Fibroblast of lung (primary cell): ENCODE measurements around the gene ANKRD31. TPM values are rescaled to one million over a fixed set of nuclear protein-coding genes. Genes with fewer than 3 reads are reported as not detected.
"Not testable (repeated sequence)": the region's sequence is repeated elsewhere in the genome, so short reads cannot be mapped to it uniquely, and the experiment has no call there.

ENCODE experiments used
- DNase-seq, 2 donors: peaks; one replicate each; pipeline versions ENCODE4 v3.0.0 to v3.0.0-alpha.2; 2010; ENCODE audit warnings: low read depth in 2 of 2
- H2AFZ ChIP-seq: 2 replicates; pipeline ENCODE4 v1.5.1; 2012; ENCODE audit warnings: low read length, control low read depth, inconsistent platforms
- H3K27ac ChIP-seq: 2 replicates; pipeline ENCODE4 v1.5.1; 2011; ENCODE audit warnings: low read length, control low read depth; ENCODE audit not compliant: insufficient read depth
- H3K27me3 ChIP-seq: 2 replicates; pipeline ENCODE4 v1.5.1; 2011; ENCODE audit warnings: mild to moderate bottlenecking, low read length; ENCODE audit not compliant: control insufficient read depth, insufficient read depth
- H3K36me3 ChIP-seq: 2 replicates; pipeline ENCODE4 v1.5.1; 2011; ENCODE audit warnings: low read length; ENCODE audit not compliant: control insufficient read depth, insufficient read depth
- H3K4me1 ChIP-seq: 2 replicates; pipeline ENCODE4 v1.5.1; 2011; ENCODE audit warnings: low read length; ENCODE audit not compliant: control insufficient read depth, insufficient read depth; ENCODE audit errors: extremely low read depth
- H3K4me2 ChIP-seq: 2 replicates; pipeline ENCODE4 v1.5.1; 2011; ENCODE audit warnings: low read length, control low read depth; ENCODE audit not compliant: insufficient read depth; ENCODE audit errors: extremely low read depth
- H3K4me3 ChIP-seq, 4 experiments: fragments of 200-600 bp in 1 of 4; sonication (generic) in 1 of 4; replicated peaks in 1 of 4; 2 replicates each; pipeline ENCODE4 v1.5.1; 2011 to 2016; ENCODE audit warnings: low read length in 4 of 4, low read depth in 3 of 4, mild to moderate bottlenecking in 3 of 4, control low read depth in 2 of 4, inconsistent platforms in 1 of 4, mixed read lengths in 1 of 4; ENCODE audit not compliant: insufficient read depth in 1 of 4; ENCODE audit errors: control extremely low read depth in 1 of 4
- H3K79me2 ChIP-seq: 2 replicates; pipeline ENCODE4 v1.5.1; 2012; ENCODE audit warnings: mild to moderate bottlenecking, low read length, inconsistent platforms; ENCODE audit not compliant: control insufficient read depth, insufficient read depth
- H3K9ac ChIP-seq: 2 replicates; pipeline ENCODE4 v1.5.1; 2011; ENCODE audit warnings: mild to moderate bottlenecking, low read length, control low read depth; ENCODE audit not compliant: insufficient read depth
- H3K9me3 ChIP-seq: 2 replicates; pipeline ENCODE4 v1.5.1; 2012; ENCODE audit warnings: low read depth, low read length; ENCODE audit not compliant: control insufficient read depth, insufficient read depth
- H4K20me1 ChIP-seq: 2 replicates; pipeline ENCODE4 v1.5.1; 2011; ENCODE audit warnings: low read length; ENCODE audit not compliant: control insufficient read depth, insufficient read depth; ENCODE audit errors: extremely low read depth
- CTCF ChIP-seq, 2 donors: IDR thresholded peaks in 1 of 2; conservative IDR thresholded peaks in 1 of 2; 1 replicate in 1 of 2; 2 replicates in 1 of 2; pipeline ENCODE4 v1.5.1; 2011 to 2012; ENCODE audit warnings: low read length in 2 of 2, control low read depth in 1 of 2, inconsistent platforms in 1 of 2, low read depth in 1 of 2, mild to moderate bottlenecking in 1 of 2
- EZH2 ChIP-seq: IDR thresholded peaks from 2 replicates; pipeline ENCODE4 v1.5.1; 2012; ENCODE audit warnings: low read length, control low read depth, mild to moderate bottlenecking; ENCODE audit errors: missing control alignments
- polyA plus RNA-seq, 2 donors: library from polyadenylated mRNA; depleted of rRNA in 1 of 2; stranded (reverse) in 1 of 2; unstranded in 1 of 2; fragments of >200 nt; gene quantifications; 2 replicates each; pipeline ENCODE4 v1.2.1, GENCODE V29; 2011 to 2012; ENCODE audit warnings: missing spikeins in 1 of 2
- total RNA-seq: library from RNA; depleted of rRNA; stranded (reverse); fragments of >200 nt; gene quantifications from 2 replicates; pipeline ENCODE4 v1.2.1, GENCODE V29; 2014

ANKRD31 gene
- total and polyA plus RNA-seq, 2 donors (not counting 1 experiment from before 2014, with no cell fraction given) = 0.05 to 0.33 TPM

- no peak overlapping the region for H3K4me2 ChIP-seq
- no peaks in the 10 kb centered on the region for H3K27me3 ChIP-seq
- no peak overlapping the region for H3K4me3 ChIP-seq
- H3K36me3 ChIP-seq = no peaks in the 10 kb centered on the region
- H3K27ac ChIP-seq = no peak overlapping the region
- H4K20me1 ChIP-seq = no peaks in the 10 kb centered on the region
- no peak for DNase-seq
- H2AFZ ChIP-seq = no peak overlapping the region
- H3K9me3 ChIP-seq = no peaks in the 10 kb centered on the region
- no peaks in the 10 kb centered on the region for H3K79me2 ChIP-seq
- TF ChIP-seq CTCF (conservative IDR thresholded peaks at IDR 0.05 in 1 of 2, IDR thresholded peaks at IDR 0.05 in 1 of 2; ENCODE audit: low read depth in 1 of 2, low read length in 2 of 2) (no peak), EZH2 (no peak)
- H3K9ac ChIP-seq = no peak overlapping the region
- H3K4me1 ChIP-seq = peaks cover 2% of the 10 kb centered on the region
Observed at GRCh38 chr5:75234251-75234650, 2.4 kb downstream of the ANKRD31 start.

- H3K4me1 ChIP-seq = no peaks in the 10 kb centered on the region
- no peaks in the 10 kb centered on the region for H3K36me3 ChIP-seq
- no peak overlapping the region for H3K4me3 ChIP-seq
- no peaks in the 10 kb centered on the region for H4K20me1 ChIP-seq
- H3K4me2 ChIP-seq = no peak overlapping the region
- H3K9me3 ChIP-seq = no peaks in the 10 kb centered on the region
- no peak for DNase-seq
- H3K27ac ChIP-seq = no peak overlapping the region
- H3K79me2 ChIP-seq = no peaks in the 10 kb centered on the region
- no peak overlapping the region for H3K9ac ChIP-seq
- H2AFZ ChIP-seq = no peak overlapping the region
- TF ChIP-seq EZH2 = no peak
- no peak for TF ChIP-seq CTCF (conservative IDR thresholded peaks at IDR 0.05 in 1 of 2, IDR thresholded peaks at IDR 0.05 in 1 of 2; ENCODE audit: low read depth in 1 of 2, low read length in 2 of 2)
- no peaks in the 10 kb centered on the region for H3K27me3 ChIP-seq
Observed at GRCh38 chr5:75226916-75227315, 9.8 kb downstream of the ANKRD31 start.

- Histone ChIP-seq H3K9ac (no peak overlapping the region), H4K20me1 (no peaks in the 10 kb centered on the region), H3K4me3 (no peak overlapping the region), H2AFZ (no peak overlapping the region), H3K4me1 (no peaks in the 10 kb centered on the region), H3K79me2 (no peaks in the 10 kb centered on the region), H3K27ac (no peak overlapping the region), H3K27me3 (no peaks in the 10 kb centered on the region), H3K9me3 (no peaks in the 10 kb centered on the region), H3K4me2 (no peak overlapping the region), H3K36me3 (no peaks in the 10 kb centered on the region)
- DNase-seq = no peak
- TF ChIP-seq CTCF (conservative IDR thresholded peaks at IDR 0.05 in 1 of 2, IDR thresholded peaks at IDR 0.05 in 1 of 2; ENCODE audit: low read depth in 1 of 2, low read length in 2 of 2) (no peak), EZH2 (no peak)
Observed at GRCh38 chr5:75225506-75225905, 11.2 kb downstream of the ANKRD31 start.

- H3K4me2 ChIP-seq, H3K9ac ChIP-seq: not testable (repeated sequence)
Observed at GRCh38 chr5:75220787-75221186, 15.9 kb downstream of the ANKRD31 start.

More at GRCh38 chr5:75220787-75221186, 15.9 kb downstream of the ANKRD31 start:
- H3K79me2 ChIP-seq, H3K9me3 ChIP-seq, H3K27ac ChIP-seq, H3K36me3 ChIP-seq, H2AFZ ChIP-seq, H3K27me3 ChIP-seq, H3K4me1 ChIP-seq, H3K4me3 ChIP-seq, DNase-seq, H4K20me1 ChIP-seq: not testable (repeated sequence)
